ENCODE data around the gene SCARB1. TPM values are rescaled to one million over a fixed set of nuclear protein-coding genes. Genes with fewer than 3 reads are reported as not detected.

The SCARB1 gene
- total RNA-seq, 1 donor from 2014 or later, result 4.3 TPM

- no peak overlapping the region for H3K27ac ChIP-seq
- H3K27ac Mint-ChIP-seq, result no peak overlapping the region
- H2AFZ ChIP-seq (replicated peaks), result no peak overlapping the region
- no peak overlapping the region for H3K4me3 ChIP-seq
- H3K9ac ChIP-seq, result no peak overlapping the region
- peaks cover 8% of the 10 kb centered on the region for H3K27me3 Mint-ChIP-seq (ENCODE audit: insufficient read depth, low read depth)
- H3K9me3 Mint-ChIP-seq, result no peaks in the 10 kb centered on the region
- no peaks in the 10 kb centered on the region for H3K79me2 ChIP-seq (ENCODE audit: low read depth)
- peaks cover under 1% of the 10 kb centered on the region for H3F3A ChIP-seq (ENCODE audit: low read depth)
- no peaks in the 10 kb centered on the region for H3K36me3 ChIP-seq
- H3K27me3 ChIP-seq, result no peaks in the 10 kb centered on the region
- H4K20me1 ChIP-seq (ENCODE audit: low read depth), result peaks cover under 1% of the 10 kb centered on the region
- peaks cover 13% of the 10 kb centered on the region for H3K4me1 ChIP-seq
- no peaks in the 10 kb centered on the region for H3K9me3 ChIP-seq (ENCODE audit: low read depth)
- peaks cover 14% of the 10 kb centered on the region for H3K36me3 Mint-ChIP-seq
- DNase-seq (ENCODE audit: low spot score), result no peak
- H3K4me1 Mint-ChIP-seq, result peaks cover 10% of the 10 kb centered on the region
- H3K4me3 Mint-ChIP-seq, result no peak overlapping the region
- TF ChIP-seq EZH2 (IDR thresholded peaks at IDR 0.05) (no peak), EZH2phosphoT487 (IDR thresholded peaks at IDR 0.05) (no peak)
- TF ChIP-seq, protein P1, sequence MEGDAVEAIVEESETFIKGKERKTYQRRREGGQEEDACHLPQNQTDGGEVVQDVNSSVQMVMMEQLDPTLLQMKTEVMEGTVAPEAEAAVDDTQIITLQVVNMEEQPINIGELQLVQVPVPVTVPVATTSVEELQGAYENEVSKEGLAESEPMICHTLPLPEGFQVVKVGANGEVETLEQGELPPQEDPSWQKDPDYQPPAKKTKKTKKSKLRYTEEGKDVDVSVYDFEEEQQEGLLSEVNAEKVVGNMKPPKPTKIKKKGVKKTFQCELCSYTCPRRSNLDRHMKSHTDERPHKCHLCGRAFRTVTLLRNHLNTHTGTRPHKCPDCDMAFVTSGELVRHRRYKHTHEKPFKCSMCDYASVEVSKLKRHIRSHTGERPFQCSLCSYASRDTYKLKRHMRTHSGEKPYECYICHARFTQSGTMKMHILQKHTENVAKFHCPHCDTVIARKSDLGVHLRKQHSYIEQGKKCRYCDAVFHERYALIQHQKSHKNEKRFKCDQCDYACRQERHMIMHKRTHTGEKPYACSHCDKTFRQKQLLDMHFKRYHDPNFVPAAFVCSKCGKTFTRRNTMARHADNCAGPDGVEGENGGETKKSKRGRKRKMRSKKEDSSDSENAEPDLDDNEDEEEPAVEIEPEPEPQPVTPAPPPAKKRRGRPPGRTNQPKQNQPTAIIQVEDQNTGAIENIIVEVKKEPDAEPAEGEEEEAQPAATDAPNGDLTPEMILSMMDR (IDR thresholded peaks at IDR 0.05), result no peak
- no peak overlapping the region for H3K4me2 ChIP-seq
These were observed 50.7 kb downstream of the SCARB1 start for GRCh38 chr12:124812979-124813378.

DNA sequence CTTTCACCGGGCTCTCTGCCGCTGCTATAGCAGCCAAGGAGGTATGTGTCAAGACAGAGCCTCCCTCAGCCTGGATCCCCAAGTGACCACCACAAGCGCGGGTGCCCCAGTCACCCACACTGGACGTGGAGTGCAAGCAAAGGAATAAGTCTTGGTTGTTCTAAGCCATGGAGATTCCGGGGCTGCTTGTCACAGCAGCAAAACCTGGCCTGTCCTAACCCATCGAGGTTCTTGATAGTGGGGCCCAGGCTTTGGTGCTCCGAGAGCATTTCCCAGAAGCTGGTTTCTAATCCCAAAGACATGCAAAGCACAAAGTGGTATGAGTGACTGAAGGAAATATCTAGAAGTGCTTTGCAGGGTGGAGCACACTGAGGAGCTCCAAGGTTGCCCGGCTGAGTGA is 51.3 kb downstream of the SCARB1 start:
- H3K79me2 ChIP-seq (ENCODE audit: low read depth), result no peaks in the 10 kb centered on the region
- Mint-ChIP-seq H3K4me1 (peaks cover 15% of the 10 kb centered on the region), H3K9me3 (no peaks in the 10 kb centered on the region), H3K4me3 (no peak overlapping the region), H3K27me3 (ENCODE audit: insufficient read depth, low read depth) (peaks cover 8% of the 10 kb centered on the region), H3K36me3 (peaks cover 14% of the 10 kb centered on the region), H3K27ac (no peak overlapping the region)
- no peak overlapping the region for H3K4me2 ChIP-seq
- no peaks in the 10 kb centered on the region for H3K36me3 ChIP-seq
- peaks cover 19% of the 10 kb centered on the region for H3K4me1 ChIP-seq
- H3K27ac ChIP-seq, result no peak overlapping the region
- no peak overlapping the region for H2AFZ ChIP-seq (replicated peaks)
- no peak overlapping the region for H3K4me3 ChIP-seq
- H3K27me3 ChIP-seq, result no peaks in the 10 kb centered on the region
- H3K9ac ChIP-seq, result no peak overlapping the region
- TF ChIP-seq EZH2 (IDR thresholded peaks at IDR 0.05), result no peak
- TF ChIP-seq, protein P1 (IDR thresholded peaks at IDR 0.05), result no peak
- no peak for TF ChIP-seq EZH2phosphoT487 (IDR thresholded peaks at IDR 0.05)
- peaks cover 6% of the 10 kb centered on the region for H4K20me1 ChIP-seq (ENCODE audit: low read depth)
- no peaks in the 10 kb centered on the region for H3K9me3 ChIP-seq (ENCODE audit: low read depth)
- DNase-seq (ENCODE audit: low spot score), result no peak
- H3F3A ChIP-seq (ENCODE audit: low read depth), result peaks cover 6% of the 10 kb centered on the region

GRCh38 chr12:124811633-124812032 is 52.0 kb downstream of the SCARB1 start:
- peaks cover 8% of the 10 kb centered on the region for H3K27me3 Mint-ChIP-seq (ENCODE audit: insufficient read depth, low read depth)
- H3K36me3 ChIP-seq, result no peaks in the 10 kb centered on the region

More at GRCh38 chr12:124811633-124812032, 52.0 kb downstream of the SCARB1 start:
- Mint-ChIP-seq H3K4me1 (peaks cover 19% of the 10 kb centered on the region), H3K36me3 (peaks cover 14% of the 10 kb centered on the region), H3K27ac (no peak overlapping the region), H3K4me3 (no peak overlapping the region), H3K9me3 (no peaks in the 10 kb centered on the region)
- Histone ChIP-seq H2AFZ (replicated peaks) (no peak overlapping the region), H3K4me3 (no peak overlapping the region), H3K27ac (no peak overlapping the region), H3K9me3 (ENCODE audit: low read depth) (no peaks in the 10 kb centered on the region), H3K4me1 (peaks cover 21% of the 10 kb centered on the region), H3K27me3 (no peaks in the 10 kb centered on the region), H3K9ac (no peak overlapping the region), H3F3A (ENCODE audit: low read depth) (peaks cover 8% of the 10 kb centered on the region), H3K79me2 (ENCODE audit: low read depth) (no peaks in the 10 kb centered on the region), H3K4me2 (no peak overlapping the region), H4K20me1 (ENCODE audit: low read depth) (peaks cover 11% of the 10 kb centered on the region)
- DNase-seq (ENCODE audit: low spot score), result no peak
- no peak for TF ChIP-seq EZH2 (IDR thresholded peaks at IDR 0.05)
- TF ChIP-seq, protein P1 (IDR thresholded peaks at IDR 0.05), result no peak
- no peak for TF ChIP-seq EZH2phosphoT487 (IDR thresholded peaks at IDR 0.05)

All from neural progenitor cell (in vitro differentiated cells).